CD4-positive, alpha-beta memory T cell (primary cell): Measurements from ENCODE around the gene BRD1. TPM values are rescaled to one million over a fixed set of nuclear protein-coding genes. Genes with fewer than 3 reads are reported as not detected.
"Not testable (repeated sequence)": the region's sequence is repeated elsewhere in the genome, so short reads cannot be mapped to it uniquely, and the experiment has no call there.

ENCODE experiments used
- CTCF ChIA-PET: fragments of 350-600 bp; sonication (Branson Sonifier 250); formaldehyde crosslinking; loops from one replicate; lab custom pipeline; 2021; ENCODE audit warnings: inconsistent platforms; ENCODE audit not compliant: partially characterized antibody; lab: Charles Lee
- POLR2A ChIA-PET: fragments of 350-600 bp; sonication (Branson Sonifier 250); formaldehyde crosslinking; loops from one replicate; lab custom pipeline; 2021; ENCODE audit not compliant: partially characterized antibody; lab: Charles Lee
- DNase-seq, 5 donors: peaks; one replicate each; pipeline versions ENCODE4 v3.0.0 to v3.0.0-alpha.2; 2020 to 2022; ENCODE audit warnings: mixed read lengths in 1 of 5
- H3K27ac ChIP-seq: one replicate; pipeline ENCODE4 v1.7.0; 2013; ENCODE audit warnings: low read depth, low read length
- H3K27me3 ChIP-seq: 2 replicates; pipeline ENCODE4 v1.7.0; 2013; ENCODE audit warnings: mild to moderate bottlenecking, low read length, moderate library complexity; ENCODE audit not compliant: insufficient read depth
- H3K36me3 ChIP-seq: 2 replicates; pipeline ENCODE4 v1.7.0; 2013; ENCODE audit warnings: mild to moderate bottlenecking, low read length, moderate library complexity; ENCODE audit not compliant: insufficient read depth
- H3K4me1 ChIP-seq: 2 replicates; pipeline ENCODE4 v1.7.0; 2013; ENCODE audit warnings: mild to moderate bottlenecking, low read length, moderate library complexity; ENCODE audit not compliant: insufficient read depth
- H3K4me3 ChIP-seq, 2 donors: one replicate each; pipeline ENCODE4 v1.7.0; 2013; ENCODE audit warnings: low read length in 2 of 2, mild to moderate bottlenecking in 1 of 2
- H3K9me3 ChIP-seq, 2 donors: one replicate each; pipeline ENCODE4 v1.7.0; 2013; ENCODE audit warnings: low read length in 2 of 2, control low read depth in 1 of 2; ENCODE audit not compliant: control insufficient read depth in 1 of 2
- H3K27ac Mint-ChIP-seq, 7 donors: one replicate each; pipeline ENCODE4 v1.8.0; 2020 to 2021; ENCODE audit warnings: mixed read lengths in 7 of 7, mild to moderate bottlenecking in 6 of 7, inconsistent platforms in 3 of 7, moderate library complexity in 3 of 7
- H3K27me3 Mint-ChIP-seq, 2 donors: one replicate each; pipeline ENCODE4 v1.8.0; 2020 to 2021; ENCODE audit warnings: mixed read lengths in 2 of 2
- H3K36me3 Mint-ChIP-seq, 2 donors: one replicate each; pipeline ENCODE4 v1.8.0; 2020 to 2021; ENCODE audit warnings: mixed read lengths in 2 of 2, inconsistent platforms in 1 of 2, mild to moderate bottlenecking in 1 of 2
- H3K4me1 Mint-ChIP-seq, 4 donors: one replicate each; pipeline ENCODE4 v1.8.0; 2020 to 2021; ENCODE audit warnings: mixed read lengths in 4 of 4, mild to moderate bottlenecking in 1 of 4
- H3K4me3 Mint-ChIP-seq, 8 donors: one replicate each; pipeline ENCODE4 v1.8.0; 2020 to 2021; ENCODE audit warnings: mixed read lengths in 8 of 8, mild to moderate bottlenecking in 7 of 8, moderate library complexity in 6 of 8, inconsistent platforms in 3 of 8
- H3K9me3 Mint-ChIP-seq, 8 donors: one replicate each; pipeline ENCODE4 v1.8.0; 2020 to 2021; ENCODE audit warnings: mixed read lengths in 8 of 8, mild to moderate bottlenecking in 5 of 8, inconsistent platforms in 3 of 8, moderate library complexity in 1 of 8
- intact Hi-C: fragments of 100-400 bp; cut with micrococcal nuclease; formaldehyde crosslinking; loops from one replicate; pipeline ENCODE4 v1.15.1; 2023
- polyA plus RNA-seq, 2 donors: library from polyadenylated mRNA; unstranded; fragments of 300-500 nt; fragmentation: Illumina TruSeq; gene quantifications; one replicate each; pipeline ENCODE4 v1.2.3, GENCODE V29; 2021
- total RNA-seq, 2 experiments: library from RNA; stranded (reverse); gene quantifications; one replicate each; pipeline ENCODE4 v1.2.3, GENCODE V29; 2021

Gene BRD1
- total and polyA plus RNA-seq, 4 experiments from 2014 or later: 0.94 to 88.1 (median 44.6) TPM

- DNase-seq: no peak
- peaks cover 19 to 62% of the 10 kb centered on the region in 2 donors for H3K36me3 Mint-ChIP-seq
- H3K4me3 Mint-ChIP-seq: peak overlapping the region in 3 of 8 donors; percentile 15 to 98 (median 93)
- Histone ChIP-seq H3K27me3 (no peaks in the 10 kb centered on the region), H3K36me3 (peaks cover 49% of the 10 kb centered on the region), H3K4me1 (peaks cover 63% of the 10 kb centered on the region), H3K4me3 (no peak overlapping the region), H3K9me3 (no peaks in the 10 kb centered on the region), H3K27ac (no peak overlapping the region)
- no peaks in the 10 kb centered on the region for H3K9me3 Mint-ChIP-seq
- POLR2A ChIA-PET: interaction anchor here (1.0 kb wide), 1 partner anchor 15 kb away, joined by 3 read pairs; no protein-coding TSS in a partner anchor
- intact Hi-C loops: loop anchor here (10.0 kb wide), 1 partner anchor 191 kb away; the partner anchor contains the start of gene IL17REL
- CTCF ChIA-PET: no interaction called here
- peaks cover 28 to 68% (median 44%) of the 10 kb centered on the region in 4 donors for H3K4me1 Mint-ChIP-seq
- H3K27me3 Mint-ChIP-seq: no peaks in the 10 kb centered on the region
- peak overlapping the region in 1 of 7 donors; percentile 99 for H3K27ac Mint-ChIP-seq
Measured at GRCh38 chr22:49823289-49824045, 4.2 kb downstream of the BRD1 start.

- POLR2A ChIA-PET: not testable (repeated sequence)
- peaks cover 34 to 79% of the 10 kb centered on the region in 2 donors for H3K36me3 Mint-ChIP-seq
Measured at GRCh38 chr22:49821741-49822140, 5.9 kb downstream of the BRD1 start.

GRCh38 chr22:49820984-49821383 lies 6.7 kb downstream of the BRD1 start:
- CTCF ChIA-PET: interaction anchor here (0.8 to 1.3 kb wide), 3 partner anchors 11 to 53 kb away, joined by 3 to 5 read pairs (median 3); no protein-coding TSS in a partner anchor
- H3K36me3 Mint-ChIP-seq: peaks cover 35 to 81% of the 10 kb centered on the region in 2 donors
- no peaks in the 10 kb centered on the region for H3K27me3 Mint-ChIP-seq
- H3K4me3 ChIP-seq: no peak overlapping the region
- peak overlapping the region in 1 of 8 donors; percentile 39 for H3K4me3 Mint-ChIP-seq
- H3K27ac ChIP-seq: no peak overlapping the region
- peaks cover 0 to 2% (median 0%) of the 10 kb centered on the region in 8 donors for H3K9me3 Mint-ChIP-seq
- peaks cover 78% of the 10 kb centered on the region for H3K4me1 ChIP-seq
- POLR2A ChIA-PET: interaction anchor here (0.8 to 1.0 kb wide), 2 partner anchors 13 to 29 kb away, joined by 3 read pairs; no protein-coding TSS in a partner anchor
- intact Hi-C loops: loop anchor here (10.0 kb wide), 1 partner anchor 194 kb away; the partner anchor contains the start of gene IL17REL
- peak overlapping the region in 4 of 7 donors; percentile 10 to 53 (median 42) for H3K27ac Mint-ChIP-seq
- no peak for DNase-seq
- H3K27me3 ChIP-seq: no peaks in the 10 kb centered on the region
- H3K4me1 Mint-ChIP-seq: peaks cover 48 to 88% (median 64%) of the 10 kb centered on the region in 4 donors
- no peaks in the 10 kb centered on the region for H3K9me3 ChIP-seq
- peaks cover 63% of the 10 kb centered on the region for H3K36me3 ChIP-seq

More at GRCh38 chr22:49821741-49822140, 5.9 kb downstream of the BRD1 start:
- not testable (repeated sequence) for H3K27me3 Mint-ChIP-seq, H3K9me3 Mint-ChIP-seq, H3K9me3 ChIP-seq, DNase-seq, H3K27ac Mint-ChIP-seq, H3K27me3 ChIP-seq, H3K4me3 ChIP-seq, H3K27ac ChIP-seq
- intact Hi-C loops: loop anchor here (10.0 kb wide), 1 partner anchor 193 kb away; the partner anchor contains the start of gene IL17REL
- peaks cover 45 to 85% (median 60%) of the 10 kb centered on the region in 4 donors for H3K4me1 Mint-ChIP-seq
- CTCF ChIA-PET: interaction anchor here (1.3 kb wide), 1 partner anchor 11 kb away, joined by 3 read pairs; no protein-coding TSS in a partner anchor
- Histone ChIP-seq H3K4me1 (peaks cover 74% of the 10 kb centered on the region), H3K36me3 (peaks cover 61% of the 10 kb centered on the region)
- peak overlapping the region in 1 of 8 donors; percentile 46 for H3K4me3 Mint-ChIP-seq

GRCh38 chr22:49817359-49817758 lies 10.3 kb downstream of the BRD1 start:
- Mint-ChIP-seq H3K9me3 (peaks cover 0 to 2% (median 0%) of the 10 kb centered on the region in 8 donors), H3K4me1 (peaks cover 45 to 87% (median 59%) of the 10 kb centered on the region in 4 donors), H3K36me3 (peaks cover 23 to 69% of the 10 kb centered on the region in 2 donors), H3K27ac (peak overlapping the region in 6 of 7 donors; percentile 29 to 73 (median 64)), H3K4me3 (peak overlapping the region in 2 of 8 donors; percentile 25 to 47), H3K27me3 (no peaks in the 10 kb centered on the region)
- H3K27me3 ChIP-seq: no peaks in the 10 kb centered on the region
- peaks cover 41% of the 10 kb centered on the region for H3K36me3 ChIP-seq
- no peak overlapping the region for H3K27ac ChIP-seq
- no peaks in the 10 kb centered on the region for H3K9me3 ChIP-seq
- ChIA-PET CTCF (interaction anchor here (1.1 kb wide), 1 partner anchor 53 kb away, joined by 3 read pairs; no protein-coding TSS in a partner anchor), POLR2A (interaction anchor here (1.4 kb wide), 1 partner anchor 12 kb away, joined by 3 read pairs; no protein-coding TSS in a partner anchor)
- intact Hi-C loops: no loop called here
- no peak for DNase-seq
- peaks cover 70% of the 10 kb centered on the region for H3K4me1 ChIP-seq
- no peak overlapping the region for H3K4me3 ChIP-seq

GRCh38 chr22:49815641-49816091 lies 12.0 kb downstream of the BRD1 start:
- ChIA-PET POLR2A (interaction anchor here (1.1 to 2.3 kb wide), 2 partner anchors 11 to 101 kb away, joined by 3 to 6 read pairs; no protein-coding TSS in a partner anchor), CTCF (no interaction called here)
- no peaks in the 10 kb centered on the region for H3K9me3 ChIP-seq
- Mint-ChIP-seq H3K36me3 (peaks cover 21 to 71% of the 10 kb centered on the region in 2 donors), H3K4me1 (peaks cover 54 to 88% (median 69%) of the 10 kb centered on the region in 4 donors), H3K27me3 (no peaks in the 10 kb centered on the region), H3K9me3 (peaks cover 0 to 2% (median 0%) of the 10 kb centered on the region in 8 donors), H3K27ac (peak overlapping the region; percentile 29 to 70 (median 62)), H3K4me3 (peak overlapping the region in 7 of 8 donors; percentile 25 to 69 (median 46))
- intact Hi-C loops: no loop called here
- no peak overlapping the region for H3K4me3 ChIP-seq
- peaks cover 72% of the 10 kb centered on the region for H3K4me1 ChIP-seq
- H3K27me3 ChIP-seq: no peaks in the 10 kb centered on the region
- peak in 1 of 5 donors; percentile 26 for DNase-seq
- H3K27ac ChIP-seq: no peak overlapping the region
- peaks cover 24% of the 10 kb centered on the region for H3K36me3 ChIP-seq

GRCh38 chr22:49814856-49815255 lies 12.8 kb downstream of the BRD1 start:
- Mint-ChIP-seq H3K4me3 (peak overlapping the region in 4 of 8 donors; percentile 25 to 69 (median 57)), H3K27me3 (no peaks in the 10 kb centered on the region), H3K36me3 (peaks cover 21 to 67% of the 10 kb centered on the region in 2 donors), H3K9me3 (peaks cover 0 to 2% (median 0%) of the 10 kb centered on the region in 8 donors), H3K4me1 (peaks cover 57 to 90% (median 72%) of the 10 kb centered on the region in 4 donors), H3K27ac (peak overlapping the region in 4 of 7 donors; percentile 37 to 67 (median 48))
- intact Hi-C loops: no loop called here
- Histone ChIP-seq H3K4me3 (no peak overlapping the region), H3K36me3 (peaks cover 20% of the 10 kb centered on the region), H3K4me1 (peaks cover 77% of the 10 kb centered on the region), H3K27ac (no peak overlapping the region), H3K27me3 (no peaks in the 10 kb centered on the region), H3K9me3 (no peaks in the 10 kb centered on the region)
- ChIA-PET CTCF (no interaction called here), POLR2A (interaction anchor here (1.1 to 2.3 kb wide), 2 partner anchors 12 to 102 kb away, joined by 3 to 6 read pairs; no protein-coding TSS in a partner anchor)
- DNase-seq: no peak
